Measurements from ENCODE around the gene KIF2C. TPM values are rescaled to one million over a fixed set of nuclear protein-coding genes. Genes with fewer than 3 reads are reported as not detected.

KIF2C gene
- total RNA-seq, 1 experiment from 2014 or later = 69.4 TPM

GRCh38 chr1:44701141-44701573, 38.5 kb upstream of the KIF2C start:
- no peak for DNase-seq (ENCODE audit: low read depth, low spot score)
- no peaks in the 10 kb centered on the region for H3K4me1 ChIP-seq (ENCODE audit: control insufficient read depth, insufficient read depth, low read length)
- no peak overlapping the region for H3K4me3 ChIP-seq (ENCODE audit: low read depth in 2 of 2, low read length in 2 of 2)
- in situ Hi-C loops (cut with HindIII; ENCODE audit: low pct_unique_long_range_greater_than_20kb, low sequenced_read_pairs) = no loop called here
- H3K36me3 ChIP-seq (ENCODE audit: control insufficient read depth, insufficient read depth, low read length) = no peaks in the 10 kb centered on the region
- BruUV-seq (replicated peaks) = no TSS peak
- H3K27ac ChIP-seq (ENCODE audit: low read length) = no peak overlapping the region
- POLR2A ChIA-PET = no interaction called here
- no peak for ATAC-seq
- TF ChIP-seq TCF7L2 (IDR thresholded peaks at IDR 0.05; ENCODE audit: low read depth, low read length) (no peak), POLR2AphosphoS5 (IDR thresholded peaks at IDR 0.05; ENCODE audit: low read depth, low read length) (no peak), CTCF (IDR thresholded peaks at IDR 0.05) (no peak), REST (IDR thresholded peaks at IDR 0.05; ENCODE audit: insufficient read depth in 1 of 2, low read depth in 2 of 2, low read length in 1 of 2) (no peak), SIN3A (IDR thresholded peaks at IDR 0.05; ENCODE audit: borderline replicate concordance, insufficient read depth, low read depth, low read length) (no peak)
- intact Hi-C loops (cut with micrococcal nuclease; ENCODE audit: unreplicated experiment) = no loop called here
- CTCF ChIA-PET = interaction anchor here (0.7 kb wide), 1 partner anchor 178 kb away, joined by 4 read pairs; no protein-coding TSS in a partner anchor
- H3K9me3 ChIP-seq (ENCODE audit: control insufficient read depth, insufficient read depth, low read depth, low read length) = no peaks in the 10 kb centered on the region
- no peaks in the 10 kb centered on the region for H3K27me3 ChIP-seq (ENCODE audit: control insufficient read depth, insufficient read depth, low read length)

GRCh38 chr1:44705470-44705869, 34.2 kb upstream of the KIF2C start:
- peaks cover 3% of the 10 kb centered on the region; the same call in 1 of the 2 replicates for H3K4me1 ChIP-seq (ENCODE audit: control insufficient read depth, insufficient read depth, low read length)
- POLR2A ChIA-PET = interaction anchor here (0.6 kb wide), 1 partner anchor 40 kb away, joined by 6 read pairs; no protein-coding TSS in a partner anchor
- ATAC-seq (no peak), DNase-seq (ENCODE audit: low read depth, low spot score) (no peak)
- in situ Hi-C loops (cut with HindIII; ENCODE audit: low pct_unique_long_range_greater_than_20kb, low sequenced_read_pairs) (no loop called here), intact Hi-C loops (cut with micrococcal nuclease; ENCODE audit: unreplicated experiment) (no loop called here)
- BruUV-seq (replicated peaks) = no TSS peak
- no peak overlapping the region for H3K27ac ChIP-seq (ENCODE audit: low read length)
- no peaks in the 10 kb centered on the region for H3K36me3 ChIP-seq (ENCODE audit: control insufficient read depth, insufficient read depth, low read length)
- no peak for TF ChIP-seq SIN3A (IDR thresholded peaks at IDR 0.05; ENCODE audit: borderline replicate concordance, insufficient read depth, low read depth, low read length)
- TF ChIP-seq POLR2AphosphoS5 (IDR thresholded peaks at IDR 0.05; ENCODE audit: low read depth, low read length) = no peak
- no peak for TF ChIP-seq CTCF (IDR thresholded peaks at IDR 0.05)
- no peak for TF ChIP-seq TCF7L2 (IDR thresholded peaks at IDR 0.05; ENCODE audit: low read depth, low read length)
- TF ChIP-seq REST (IDR thresholded peaks at IDR 0.05; ENCODE audit: insufficient read depth in 1 of 2, low read depth in 2 of 2, low read length in 1 of 2) = no peak
- H3K27me3 ChIP-seq (ENCODE audit: control insufficient read depth, insufficient read depth, low read length) = no peaks in the 10 kb centered on the region
- no peak overlapping the region for H3K4me3 ChIP-seq (ENCODE audit: low read depth in 2 of 2, low read length in 2 of 2)
- H3K9me3 ChIP-seq (ENCODE audit: control insufficient read depth, insufficient read depth, low read depth, low read length) = no peaks in the 10 kb centered on the region
- CTCF ChIA-PET = interaction anchor here (0.8 kb wide), 1 partner anchor 38 kb away, joined by 5 read pairs; no protein-coding TSS in a partner anchor

All from Panc1 (cell line).